GM12878 (cell line): ENCODE data around the gene DMRT1. TPM values are rescaled to one million over a fixed set of nuclear protein-coding genes. Genes with fewer than 3 reads are reported as not detected.

ENCODE experiments used
- ATAC-seq: fragments of 200-7000 bp; cut with Tn5 transposase; 3 replicates; pipeline ENCODE4 v1.9.1; 2020; ENCODE audit warnings: mild to moderate bottlenecking, moderate library complexity
- BruUV-seq: library from RNA; stranded (reverse); fragments of 400-500 nt; replicated peaks from 2 replicates; lab custom pipeline; 2021; lab: Mats Ljungman, UMichigan
- CTCF ChIA-PET: fragments of 300-600 bp; sonication (Branson Sonifier 250); formaldehyde crosslinking; extraction: SDS; loops from one replicate; lab custom pipeline; 2021; ENCODE audit warnings: inconsistent platforms; lab: Yijun Ruan, JAX
- POLR2A ChIA-PET: fragments of 350-600 bp; formaldehyde crosslinking; extraction: SDS; loops from one replicate; lab custom pipeline; 2021; ENCODE audit warnings: inconsistent platforms; lab: Charles Lee
- RAD21 ChIA-PET: fragments of 300-600 bp; sonication (Branson Sonifier 250); formaldehyde crosslinking; loops from one replicate; lab custom pipeline; 2023; ENCODE audit warnings: antibody characterized with exemption; ENCODE audit not compliant: unreplicated experiment; lab: Charles Lee
- SMC1A ChIA-PET: fragments of 300-600 bp; sonication (Branson Sonifier 250); formaldehyde crosslinking; loops from one replicate; lab custom pipeline; 2023; ENCODE audit not compliant: unreplicated experiment, uncharacterized antibody; lab: Charles Lee
- DNase-seq: peaks from one replicate; pipeline ENCODE4 v3.0.0-alpha.2; 2011; ENCODE audit warnings: low read depth, low spot score
- FAIRE-seq: peaks from 3 replicates; lab custom pipeline; 2011; peaks lifted over from hg19 to GRCh38; lab: Jason Lieb, UNC
- H2AFZ ChIP-seq: 2 replicates; pipeline ENCODE4 v1.6.0; 2011; ENCODE audit warnings: low read depth, low read length, control low read depth; ENCODE audit not compliant: control insufficient read depth
- H3K27ac ChIP-seq: 2 replicates; pipeline ENCODE4 v1.5.1; 2011; ENCODE audit warnings: control low read depth; ENCODE audit not compliant: control insufficient read depth, insufficient read depth
- H3K27me3 ChIP-seq, 2 experiments: replicated peaks in 1 of 2; 2 replicates each; pipeline versions ENCODE4 v1.6.0 to v1.6.1; 2011; ENCODE audit warnings: low read length in 1 of 2; ENCODE audit not compliant: control insufficient read depth in 2 of 2, insufficient read depth in 2 of 2
- H3K36me3 ChIP-seq, 2 experiments: 2 replicates each; pipeline ENCODE4 v1.5.1; 2011; ENCODE audit warnings: low read length in 1 of 2; ENCODE audit not compliant: control insufficient read depth in 2 of 2, insufficient read depth in 2 of 2
- H3K4me1 ChIP-seq: 2 replicates; pipeline ENCODE4 v1.6.1; 2011; ENCODE audit warnings: mild to moderate bottlenecking, low read length, moderate library complexity, mixed read lengths; ENCODE audit not compliant: control insufficient read depth, insufficient read depth
- H3K4me2 ChIP-seq: 2 replicates; pipeline ENCODE4 v1.6.0; 2011; ENCODE audit warnings: control low read depth; ENCODE audit not compliant: control insufficient read depth, insufficient read depth
- H3K4me3 ChIP-seq: fragments of 200-600 bp; sonication (generic); 2 replicates; pipeline ENCODE4 v1.5.1; 2016
- H3K79me2 ChIP-seq: 2 replicates; pipeline ENCODE4 v1.6.0; 2011; ENCODE audit warnings: low read length; ENCODE audit not compliant: control insufficient read depth, insufficient read depth
- H3K9ac ChIP-seq: 2 replicates; pipeline ENCODE4 v1.8.0; 2011; ENCODE audit warnings: low read length, control low read depth, mixed read lengths; ENCODE audit not compliant: control insufficient read depth, insufficient read depth
- H3K9me3 ChIP-seq: replicated peaks from 3 replicates; pipeline ENCODE4 v1.5.1; 2011; ENCODE audit warnings: mild to moderate bottlenecking, low read length; ENCODE audit not compliant: control insufficient read depth, insufficient read depth
- H4K20me1 ChIP-seq: 2 replicates; pipeline ENCODE4 v1.6.0; 2011; ENCODE audit not compliant: control insufficient read depth, insufficient read depth
- BMI1 ChIP-seq: fragments of 450-650 bp; IDR thresholded peaks from 2 replicates; pipeline ENCODE4 v1.6.1; 2016; ENCODE audit warnings: mild to moderate bottlenecking, moderate library complexity, borderline replicate concordance
- BRCA1 ChIP-seq: IDR thresholded peaks from 2 replicates; pipeline ENCODE4 v1.6.1; 2011; ENCODE audit warnings: low read depth, low read length, improper control_type of control experiment
- CREB1 ChIP-seq: IDR thresholded peaks from 2 replicates; pipeline ENCODE4 v1.6.1; 2012; ENCODE audit warnings: low read depth, mild to moderate bottlenecking, inconsistent platforms
- ETV6 ChIP-seq, 2 experiments: fragments of 450-650 bp in 1 of 2; IDR thresholded peaks in 1 of 2; conservative IDR thresholded peaks in 1 of 2; 2 replicates each; pipeline ENCODE4 v1.6.1; 2014; ENCODE audit warnings: antibody characterized with exemption in 1 of 2, borderline replicate concordance in 1 of 2, low read depth in 1 of 2, mild to moderate bottlenecking in 1 of 2, moderate library complexity in 1 of 2
- FOXM1 ChIP-seq: IDR thresholded peaks from 2 replicates; pipeline ENCODE4 v1.6.1; 2012; ENCODE audit warnings: low read depth, mild to moderate bottlenecking, inconsistent platforms, low read length, moderate library complexity
- HDAC2 ChIP-seq: fragments of 200-600 bp; sonication (generic); IDR thresholded peaks from 2 replicates; pipeline ENCODE4 v1.6.1; 2017
- KAT2A ChIP-seq: conservative IDR thresholded peaks from 2 replicates; pipeline ENCODE4 v1.6.1; 2011; ENCODE audit warnings: low read depth, low read length; ENCODE audit not compliant: control insufficient read depth
- MYB ChIP-seq: fragments of 150-350 bp; IDR thresholded peaks from 2 replicates; pipeline ENCODE4 v1.6.1; 2014; ENCODE audit warnings: mild to moderate bottlenecking, low read depth, low read length, borderline replicate concordance
- PML ChIP-seq: IDR thresholded peaks from 2 replicates; pipeline ENCODE4 v1.6.1; 2012; ENCODE audit warnings: low read length, inconsistent platforms
- TAF1 ChIP-seq: IDR thresholded peaks from 2 replicates; pipeline ENCODE4 v1.6.1; 2011; ENCODE audit warnings: mild to moderate bottlenecking, low read depth, low read length, borderline replicate concordance
- ZBTB11 ChIP-seq: fragments of 450-650 bp; formaldehyde crosslinking; IDR thresholded peaks from 2 replicates; pipeline ENCODE4 v1.5.0; 2022; ENCODE audit warnings: mild to moderate bottlenecking, missing genetic modification characterization
- WGBS: methylation state at CpG from one replicate; pipeline ENCODE4 v1.1.6; 2016; ENCODE audit warnings: low lambda C conversion rate; ENCODE audit not compliant: insufficient replicate concordance, insufficient coverage; ENCODE audit errors: missing lambda C conversion rate; 5-methylcytosine and 5-hydroxymethylcytosine counted together
- in situ Hi-C: fragments of 300-500 bp; cut with MboI; formaldehyde crosslinking; loops from 9 replicates; pipeline ENCODE4 v1.14.3; 2018; ENCODE audit warnings: mixed read lengths
- intact Hi-C: fragments of 100-400 bp; cut with micrococcal nuclease; formaldehyde crosslinking; loops from one replicate; pipeline ENCODE4 v1.14.2; 2022; ENCODE audit not compliant: unreplicated experiment
- polyA plus RNA-seq, 11 experiments: library from polyadenylated mRNA; depleted of rRNA in 4 of 11; unstranded in 6 of 11; stranded (reverse) in 5 of 11; fragments of >200 nt; fragmentation: Nextera tagmentation in 4 of 11; fragmentation: Illumina TruSeq in 1 of 11; extraction: Ambion mirVana in 4 of 11; extraction: Trizol in 1 of 11; gene quantifications; 1 replicate in 1 of 11; 2 replicates in 10 of 11; pipeline versions ENCODE4 v1.2.1 to v1.2.3, GENCODE V29; 2011 to 2016; ENCODE audit warnings: inconsistent platforms in 2 of 11, missing spikeins in 2 of 11, low read depth in 1 of 11
- total RNA-seq, 4 experiments: library from RNA; depleted of rRNA in 3 of 4; stranded (reverse); fragments of >200 nt in 3 of 4; fragmentation: Illumina TruSeq in 1 of 4; extraction: Trizol in 1 of 4; gene quantifications; 2 replicates each; pipeline versions ENCODE4 v1.2.1 to v1.2.3, GENCODE V29; 2013 to 2021

DMRT1 gene
- total and polyA plus RNA-seq, 10 of the 15 experiments (the other 5 are each of a cell fraction or from before 2014, with no cell fraction given) = 0.06 to 1.9 (median 0.24) TPM

DNA sequence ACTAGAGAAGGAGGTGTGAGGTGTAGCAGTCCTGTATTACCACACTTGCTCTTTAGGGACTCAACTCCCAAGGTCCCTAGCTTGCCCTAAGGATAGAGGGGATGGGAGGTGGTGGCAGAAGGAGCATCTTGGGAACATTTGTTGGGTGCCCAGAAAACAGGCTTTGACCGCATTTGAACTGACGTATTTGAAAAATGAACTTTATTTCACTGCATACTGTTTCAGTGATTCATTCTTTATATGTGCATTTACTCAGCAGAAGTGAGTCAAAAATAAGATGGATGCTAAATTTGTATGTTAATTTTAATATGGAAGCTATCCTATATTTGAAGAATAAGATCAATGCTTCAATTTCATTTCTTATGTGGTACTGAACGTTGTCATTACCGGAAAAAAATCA is 153.7 kb downstream of the DMRT1 start:
- POLR2A ChIA-PET = no interaction called here
- in situ Hi-C loops (no loop called here), intact Hi-C loops (no loop called here)
- RAD21 ChIA-PET = interaction anchor here (1.0 kb wide), 1 partner anchor 155 kb away, joined by 4 read pairs; no protein-coding TSS in a partner anchor
- CTCF ChIA-PET = interaction anchor here (0.9 to 4.3 kb wide), 5 partner anchors 9 to 119 kb away, joined by 3 to 54 read pairs (median 6); no protein-coding TSS in a partner anchor
- WGBS = 69% methylated on average over 4 of the region's 4 CpGs
- no peak overlapping the region for H3K4me2 ChIP-seq
- no peak overlapping the region for H3K27ac ChIP-seq
- no TSS peak for BruUV-seq
- no peaks in the 10 kb centered on the region; the same call in 2 of the 3 replicates for H3K9me3 ChIP-seq
- no peaks in the 10 kb centered on the region for H4K20me1 ChIP-seq
- no peak overlapping the region for H2AFZ ChIP-seq
- no peak for FAIRE-seq
- no peaks in the 10 kb centered on the region for H3K27me3 ChIP-seq
- peaks cover 6% of the 10 kb centered on the region for H3K4me1 ChIP-seq
- H3K36me3 ChIP-seq = no peaks in the 10 kb centered on the region
- no peak for ATAC-seq
- TF ChIP-seq HDAC2 = no peak
- no peak for TF ChIP-seq MYB
- TF ChIP-seq ETV6 (conservative IDR thresholded peaks at IDR 0.05 in 1 of 2, IDR thresholded peaks at IDR 0.05 in 1 of 2; ENCODE audit: borderline replicate concordance in 1 of 2, low read depth in 1 of 2) = no peak
- no peak for TF ChIP-seq BMI1
- no peak for TF ChIP-seq KAT2A
- TF ChIP-seq CREB1 = no peak
- no peak for TF ChIP-seq PML
- TF ChIP-seq ZBTB11 (CRISPR knock-in tag) = no peak
- TF ChIP-seq TAF1 = no peak
- TF ChIP-seq BRCA1 = no peak
- TF ChIP-seq FOXM1 = no peak
- no peak overlapping the region for H3K9ac ChIP-seq
- DNase-seq = no peak
- no peak overlapping the region for H3K4me3 ChIP-seq
- H3K79me2 ChIP-seq = no peaks in the 10 kb centered on the region
- SMC1A ChIA-PET = interaction anchor here (1.0 to 1.4 kb wide), 5 partner anchors 9 to 110 kb away, joined by 3 to 7 read pairs (median 3); no protein-coding TSS in a partner anchor
